AG09319 (cell line): ENCODE data around the gene COL23A1.
"Not testable (repeated sequence)": the region's sequence is repeated elsewhere in the genome, so short reads cannot be mapped to it uniquely, and the experiment has no call there.

Experiments
- DNase-seq: peaks from one replicate; pipeline ENCODE4 v3.0.0-alpha.2; 2010; ENCODE audit warnings: low read depth; ENCODE audit errors: extremely low read depth
- TF ChIP-seq, protein P1 (sequence below): IDR thresholded peaks from 2 replicates; pipeline ENCODE4 v1.5.1; 2011; ENCODE audit warnings: low read depth, mild to moderate bottlenecking, inconsistent platforms, low read length, moderate library complexity

Gene COL23A1

DNA sequence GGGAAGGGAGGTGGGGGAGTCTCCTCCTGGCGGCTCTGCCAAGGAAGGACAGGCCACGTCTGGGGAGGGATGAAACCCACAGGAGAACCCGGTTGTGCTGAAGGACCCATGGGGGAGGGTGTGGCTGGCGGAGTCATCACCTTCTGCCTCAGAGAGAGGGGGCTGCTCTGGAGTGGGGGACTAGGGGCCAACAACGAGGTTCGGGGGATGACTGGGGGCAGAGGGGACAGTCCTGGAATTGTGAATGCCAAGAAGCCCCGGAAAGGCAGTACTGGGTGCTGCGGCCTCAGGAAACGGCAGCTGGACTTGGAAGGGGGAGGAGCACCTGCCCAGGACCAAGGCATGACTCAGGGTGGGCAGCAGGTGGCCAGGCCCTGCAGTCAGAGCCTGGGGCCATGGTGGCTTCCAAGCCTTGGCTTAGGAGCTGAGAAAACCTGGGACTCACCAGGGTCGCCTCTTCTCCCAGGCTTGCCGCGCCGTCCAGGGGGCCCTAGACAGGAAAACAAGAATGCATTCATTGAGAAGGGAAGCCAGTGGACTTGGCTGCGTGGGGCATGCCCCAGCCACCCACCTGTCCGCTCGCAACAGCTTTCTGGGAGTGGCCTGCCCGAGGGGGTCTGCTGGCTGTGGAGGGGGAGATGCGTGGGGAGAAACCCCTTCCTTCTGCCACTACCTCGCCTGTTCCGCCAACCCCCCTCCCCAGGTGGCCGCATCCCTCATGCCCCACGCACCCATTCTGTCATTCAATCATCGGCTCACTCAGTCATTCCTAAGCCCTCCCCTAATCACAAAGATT lies 283.6 kb downstream of the COL23A1 start:
- TF ChIP-seq, protein P1, sequence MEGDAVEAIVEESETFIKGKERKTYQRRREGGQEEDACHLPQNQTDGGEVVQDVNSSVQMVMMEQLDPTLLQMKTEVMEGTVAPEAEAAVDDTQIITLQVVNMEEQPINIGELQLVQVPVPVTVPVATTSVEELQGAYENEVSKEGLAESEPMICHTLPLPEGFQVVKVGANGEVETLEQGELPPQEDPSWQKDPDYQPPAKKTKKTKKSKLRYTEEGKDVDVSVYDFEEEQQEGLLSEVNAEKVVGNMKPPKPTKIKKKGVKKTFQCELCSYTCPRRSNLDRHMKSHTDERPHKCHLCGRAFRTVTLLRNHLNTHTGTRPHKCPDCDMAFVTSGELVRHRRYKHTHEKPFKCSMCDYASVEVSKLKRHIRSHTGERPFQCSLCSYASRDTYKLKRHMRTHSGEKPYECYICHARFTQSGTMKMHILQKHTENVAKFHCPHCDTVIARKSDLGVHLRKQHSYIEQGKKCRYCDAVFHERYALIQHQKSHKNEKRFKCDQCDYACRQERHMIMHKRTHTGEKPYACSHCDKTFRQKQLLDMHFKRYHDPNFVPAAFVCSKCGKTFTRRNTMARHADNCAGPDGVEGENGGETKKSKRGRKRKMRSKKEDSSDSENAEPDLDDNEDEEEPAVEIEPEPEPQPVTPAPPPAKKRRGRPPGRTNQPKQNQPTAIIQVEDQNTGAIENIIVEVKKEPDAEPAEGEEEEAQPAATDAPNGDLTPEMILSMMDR: no peak
- no peak for DNase-seq

DNA sequence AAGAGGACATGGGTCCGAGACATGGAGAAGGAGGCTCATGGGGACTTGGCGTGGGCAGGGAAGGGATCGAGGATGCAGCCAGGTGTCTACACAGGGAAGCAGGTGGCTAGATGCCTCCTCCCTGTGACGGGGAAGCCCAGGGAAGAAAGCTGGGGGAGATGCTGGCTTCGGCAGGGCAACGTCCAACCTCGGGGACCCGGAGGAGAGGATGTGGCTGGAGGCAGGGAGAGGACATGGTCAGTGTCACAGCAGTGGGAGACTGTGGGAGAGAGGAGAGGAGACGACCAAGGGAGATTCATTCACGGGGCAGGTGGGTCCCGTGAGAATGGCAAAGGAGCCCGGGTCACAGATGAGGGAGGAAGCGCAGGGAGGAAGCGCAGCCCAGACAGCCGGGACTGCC lies 284.4 kb downstream of the COL23A1 start:
- DNase-seq: no peak
- TF ChIP-seq, protein P1: no peak

DNA sequence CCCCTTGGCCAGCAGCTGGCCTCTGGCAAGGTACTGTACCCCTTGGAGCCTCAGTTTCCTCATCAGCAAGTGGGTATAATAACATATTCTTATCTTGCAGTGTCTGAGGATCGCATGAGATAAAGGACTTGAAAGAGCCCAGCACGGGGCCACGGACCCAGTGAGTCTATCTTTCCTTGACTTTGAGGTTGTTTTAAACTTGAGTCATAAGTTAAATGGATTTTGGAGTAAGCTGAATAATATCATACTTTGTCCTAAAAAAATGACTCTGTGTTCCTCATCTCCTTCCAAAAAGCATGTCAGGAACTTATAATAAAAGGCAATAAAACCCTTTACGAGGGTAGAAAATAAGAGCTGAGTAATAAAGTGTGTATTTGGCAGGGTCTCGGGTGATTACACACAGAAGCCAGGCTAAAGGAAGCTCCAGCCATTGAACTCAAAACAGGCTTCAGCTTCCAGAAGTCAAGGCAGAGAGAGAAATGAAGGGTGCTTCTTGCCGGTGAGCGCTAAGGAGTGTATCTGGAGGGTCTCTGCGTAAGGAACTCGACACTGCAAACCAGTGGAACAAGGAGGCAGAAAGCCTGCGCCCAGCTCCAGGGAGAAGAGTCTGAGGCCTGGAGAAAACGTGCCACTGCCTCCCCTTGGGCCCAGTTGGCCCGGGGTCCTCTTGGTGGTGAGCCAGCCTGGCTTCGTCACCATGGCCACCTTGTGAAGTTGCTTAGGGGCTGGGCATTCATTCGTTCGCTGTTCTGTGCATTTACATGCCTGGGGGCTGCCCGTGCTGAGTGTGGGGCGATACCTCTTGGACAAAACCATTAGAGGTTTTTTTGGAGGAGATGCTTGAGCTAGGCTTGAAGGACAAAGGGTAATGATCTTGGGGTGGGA lies 285.2 kb downstream of the COL23A1 start:
- DNase-seq: no peak
- TF ChIP-seq, protein P1: no peak

DNA sequence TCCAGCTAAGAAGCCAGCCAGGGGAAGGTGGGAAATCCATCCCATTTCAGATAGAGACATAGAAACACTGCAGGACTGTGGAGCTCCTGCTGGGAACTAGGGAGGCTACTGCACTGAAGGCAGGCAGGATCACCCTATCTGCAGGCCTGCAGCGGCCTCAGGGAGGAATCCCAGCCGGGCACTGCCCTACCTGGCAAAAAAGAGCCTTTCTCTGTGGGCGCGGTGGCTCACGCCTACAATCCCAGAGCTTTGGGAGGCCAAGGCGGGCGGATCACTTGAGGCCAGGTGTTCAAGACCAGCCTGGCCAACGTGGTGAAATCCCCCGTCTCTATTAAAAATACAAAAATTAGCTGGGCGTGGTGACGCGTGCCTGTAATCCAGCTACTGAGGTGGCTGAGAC lies 286.2 kb downstream of the COL23A1 start:
- TF ChIP-seq, protein P1: no peak
- DNase-seq: no peak

DNA sequence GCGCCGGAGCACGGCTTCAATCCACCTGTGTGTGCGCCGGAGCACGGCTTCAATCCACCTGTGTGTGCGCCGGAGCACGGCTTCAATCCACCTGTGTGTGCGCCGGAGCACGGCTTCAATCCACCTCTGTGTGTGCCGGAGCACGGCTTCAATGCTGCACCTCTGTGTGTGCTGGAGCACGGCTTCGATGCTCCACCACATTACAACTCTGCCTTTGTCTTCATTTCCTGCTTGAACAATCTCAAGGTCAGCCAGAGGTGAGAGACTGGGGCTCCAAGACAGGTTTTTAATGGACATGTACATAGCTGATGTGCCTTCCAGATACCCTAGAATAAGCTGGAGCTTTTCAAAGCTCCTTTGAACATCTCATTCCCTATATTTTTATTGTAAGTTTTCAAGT lies 287.9 kb downstream of the COL23A1 start:
- not testable (repeated sequence) for DNase-seq

DNA sequence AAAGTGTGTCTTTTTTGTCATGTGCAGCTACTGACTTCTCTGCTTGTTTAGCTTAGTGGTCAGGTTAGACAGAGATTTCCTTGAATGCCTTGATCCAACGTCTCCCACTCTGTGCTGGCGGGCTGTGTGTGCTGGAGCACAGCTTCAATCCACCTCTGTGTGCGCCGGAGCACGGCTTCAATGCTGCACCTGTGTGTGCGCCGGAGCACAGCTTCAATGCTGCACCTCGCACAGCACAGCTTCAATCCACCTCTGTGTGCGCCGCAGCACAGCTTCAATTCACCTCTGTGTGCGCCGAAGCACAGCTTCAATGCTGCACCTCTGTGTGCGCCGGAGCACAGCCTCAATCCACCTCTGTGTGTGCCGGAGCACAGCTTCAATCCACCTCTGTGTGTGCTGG lies 288.6 kb downstream of the COL23A1 start:
- TF ChIP-seq, protein P1: no peak
- DNase-seq: no peak

DNA sequence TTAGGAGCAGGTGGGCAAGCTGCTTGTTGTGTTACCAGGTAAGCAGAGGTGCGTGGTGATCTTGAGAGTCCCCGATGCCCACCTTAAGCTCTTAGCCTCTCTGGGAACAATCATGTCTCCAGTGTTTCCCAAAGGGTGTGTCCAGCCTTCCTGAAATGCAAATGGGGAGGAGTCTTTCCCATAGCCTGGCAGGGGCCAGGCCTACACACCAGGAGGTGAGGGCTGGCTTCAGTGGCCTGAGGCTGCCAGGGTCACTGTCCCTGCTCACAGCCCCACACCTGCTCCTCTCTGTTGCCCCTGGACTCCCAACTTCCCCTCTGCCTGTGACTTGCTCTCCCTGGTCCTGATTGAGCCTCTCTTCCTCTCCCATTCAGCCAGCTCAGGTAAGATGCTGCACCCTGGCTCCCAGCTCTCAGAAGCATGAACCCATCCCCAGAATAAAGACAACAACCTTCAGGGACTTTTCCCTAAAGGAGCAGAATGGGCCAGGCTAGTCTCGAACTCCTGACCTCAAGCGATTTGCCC lies 291.8 kb downstream of the COL23A1 start:
- TF ChIP-seq, protein P1: no peak

More for the DNA sequence above, 291.8 kb downstream of the COL23A1 start:
- DNase-seq: no peak
